Midbrain (tissue), 1 donor: ENCODE measurements around the gene DSG3.

Experiments used
- DNase-seq: peaks from one replicate; lab custom pipeline; 2025; lab: John Stamatoyannopoulos, UW

The DSG3 gene, protein sequence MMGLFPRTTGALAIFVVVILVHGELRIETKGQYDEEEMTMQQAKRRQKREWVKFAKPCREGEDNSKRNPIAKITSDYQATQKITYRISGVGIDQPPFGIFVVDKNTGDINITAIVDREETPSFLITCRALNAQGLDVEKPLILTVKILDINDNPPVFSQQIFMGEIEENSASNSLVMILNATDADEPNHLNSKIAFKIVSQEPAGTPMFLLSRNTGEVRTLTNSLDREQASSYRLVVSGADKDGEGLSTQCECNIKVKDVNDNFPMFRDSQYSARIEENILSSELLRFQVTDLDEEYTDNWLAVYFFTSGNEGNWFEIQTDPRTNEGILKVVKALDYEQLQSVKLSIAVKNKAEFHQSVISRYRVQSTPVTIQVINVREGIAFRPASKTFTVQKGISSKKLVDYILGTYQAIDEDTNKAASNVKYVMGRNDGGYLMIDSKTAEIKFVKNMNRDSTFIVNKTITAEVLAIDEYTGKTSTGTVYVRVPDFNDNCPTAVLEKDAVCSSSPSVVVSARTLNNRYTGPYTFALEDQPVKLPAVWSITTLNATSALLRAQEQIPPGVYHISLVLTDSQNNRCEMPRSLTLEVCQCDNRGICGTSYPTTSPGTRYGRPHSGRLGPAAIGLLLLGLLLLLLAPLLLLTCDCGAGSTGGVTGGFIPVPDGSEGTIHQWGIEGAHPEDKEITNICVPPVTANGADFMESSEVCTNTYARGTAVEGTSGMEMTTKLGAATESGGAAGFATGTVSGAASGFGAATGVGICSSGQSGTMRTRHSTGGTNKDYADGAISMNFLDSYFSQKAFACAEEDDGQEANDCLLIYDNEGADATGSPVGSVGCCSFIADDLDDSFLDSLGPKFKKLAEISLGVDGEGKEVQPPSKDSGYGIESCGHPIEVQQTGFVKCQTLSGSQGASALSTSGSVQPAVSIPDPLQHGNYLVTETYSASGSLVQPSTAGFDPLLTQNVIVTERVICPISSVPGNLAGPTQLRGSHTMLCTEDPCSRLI

DNA sequence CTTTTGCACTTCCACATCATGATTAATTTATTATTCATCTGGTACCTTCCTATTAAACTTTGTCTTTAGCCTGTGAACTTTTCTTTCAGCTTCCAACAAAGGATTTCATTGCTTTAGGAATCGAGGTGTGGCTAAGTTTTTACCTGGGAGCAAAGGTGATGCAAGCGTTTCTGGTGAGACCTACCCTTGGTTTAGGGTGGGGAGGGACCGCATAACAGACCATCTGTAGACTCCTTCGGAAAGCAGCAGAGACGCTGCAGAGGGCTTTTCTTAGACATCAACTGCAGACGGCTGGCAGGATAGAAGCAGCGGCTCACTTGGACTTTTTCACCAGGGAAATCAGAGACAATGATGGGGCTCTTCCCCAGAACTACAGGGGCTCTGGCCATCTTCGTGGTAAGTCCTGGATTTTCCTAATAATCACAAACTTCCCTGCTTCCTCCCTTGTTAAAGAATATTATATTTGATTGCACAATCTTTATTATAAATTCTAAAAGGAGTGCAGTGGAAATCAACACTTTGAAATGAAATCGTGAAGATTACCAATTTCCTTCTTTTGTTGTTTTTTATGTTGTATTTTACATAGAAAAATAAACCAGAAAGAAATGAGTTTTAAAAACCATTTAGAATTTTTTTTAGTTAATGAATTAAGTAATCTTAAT lies at the start of gene DSG3:
Gene DSG3, plus strand, starts transcription at position 212 of the 662 bp plus-strand sequence. Its CDS starts 137 bp downstream, at position 349.
- no peak for DNase-seq

DNA sequence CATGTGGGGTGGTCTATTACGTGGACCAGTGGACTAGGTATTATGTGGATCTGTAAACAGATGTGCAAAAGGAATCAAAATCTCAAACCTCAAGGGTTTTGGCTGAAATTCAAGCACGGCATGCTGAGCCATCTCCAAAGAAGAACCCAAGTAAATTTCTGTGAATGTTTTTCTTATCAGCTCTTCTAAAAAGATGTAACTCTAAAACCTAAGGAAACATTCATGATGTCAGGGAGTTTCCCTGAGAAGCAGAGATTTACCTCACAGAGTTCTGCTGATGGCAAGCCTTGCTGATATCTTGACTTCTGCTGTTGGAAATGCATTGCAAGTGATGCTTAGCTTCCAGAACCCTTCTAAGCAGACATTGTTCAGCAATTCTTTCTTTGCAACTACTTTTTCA lies 49.4 kb upstream of the DSG3 start:
- no peak for DNase-seq

DNA sequence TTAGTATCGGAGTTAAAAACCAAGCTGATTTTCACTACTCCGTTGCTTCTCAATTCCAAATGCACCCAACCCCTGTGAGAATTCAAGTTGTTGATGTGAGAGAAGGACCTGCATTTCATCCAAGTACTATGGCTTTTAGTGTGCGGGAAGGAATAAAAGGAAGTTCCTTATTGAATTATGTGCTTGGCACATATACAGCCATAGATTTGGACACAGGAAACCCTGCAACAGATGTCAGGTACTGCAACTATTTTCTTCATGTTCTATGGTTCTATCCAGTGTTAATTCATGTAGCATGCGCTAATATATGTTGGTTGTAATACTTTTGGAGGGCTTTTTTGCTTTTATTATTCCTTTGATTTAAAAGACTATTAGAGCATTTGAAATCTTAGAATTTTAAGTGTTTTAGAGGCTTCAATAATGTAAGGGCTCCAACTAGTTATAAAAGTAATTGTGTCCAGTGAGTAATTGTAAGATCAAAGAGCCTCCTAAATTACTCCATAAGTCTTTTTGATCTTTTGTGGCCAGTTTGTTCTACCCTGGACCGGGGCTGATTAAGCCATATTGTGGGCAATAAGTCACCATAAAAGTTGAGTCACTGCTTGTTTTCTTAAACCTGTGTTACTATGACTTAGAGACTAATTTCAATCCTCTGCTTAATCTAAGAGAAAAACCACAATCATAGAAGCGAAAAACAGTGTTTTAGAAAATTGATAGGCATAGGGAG lies 48.1 kb upstream of the DSG3 start:
- no peak for DNase-seq

DNA sequence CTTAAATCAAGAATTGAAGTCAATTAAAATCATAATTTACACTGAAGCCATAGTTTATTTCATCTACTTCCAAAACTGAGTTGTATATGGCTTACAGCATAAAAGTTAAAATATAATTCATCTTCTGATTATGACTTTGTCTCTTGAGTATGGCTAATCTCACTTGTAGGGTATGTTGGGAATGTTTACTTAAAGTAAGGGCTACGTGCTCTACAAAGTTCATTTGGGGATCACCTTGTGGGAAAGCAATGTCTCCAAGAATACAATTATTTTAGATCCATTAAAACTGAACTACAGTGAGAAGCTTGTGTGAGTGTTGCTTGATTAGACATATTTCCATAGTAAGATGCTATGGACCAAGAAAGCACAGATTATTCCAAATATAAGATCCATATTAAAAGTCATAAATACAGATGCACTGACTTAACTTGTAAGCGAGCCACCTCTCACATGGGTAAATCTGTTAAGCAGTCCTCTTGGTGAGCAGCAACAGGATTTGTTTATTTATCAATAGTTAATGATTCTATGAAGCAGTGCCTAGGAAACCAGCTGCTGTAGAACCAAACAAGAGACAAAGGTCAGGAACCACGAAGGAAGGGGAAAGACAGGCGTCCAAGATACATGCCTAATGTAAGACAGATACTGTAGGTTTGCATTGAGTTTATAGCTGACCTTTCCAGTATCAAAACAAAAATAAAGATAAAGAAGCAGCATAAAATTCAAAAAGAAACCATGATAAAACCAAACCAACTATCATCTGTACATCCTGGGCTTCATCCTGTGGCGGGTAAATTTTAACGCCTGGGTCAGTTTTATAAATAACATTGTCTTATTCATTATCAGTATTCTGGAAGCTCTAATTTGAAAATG lies 46.1 kb upstream of the DSG3 start:
- DNase-seq = no peak

DNA sequence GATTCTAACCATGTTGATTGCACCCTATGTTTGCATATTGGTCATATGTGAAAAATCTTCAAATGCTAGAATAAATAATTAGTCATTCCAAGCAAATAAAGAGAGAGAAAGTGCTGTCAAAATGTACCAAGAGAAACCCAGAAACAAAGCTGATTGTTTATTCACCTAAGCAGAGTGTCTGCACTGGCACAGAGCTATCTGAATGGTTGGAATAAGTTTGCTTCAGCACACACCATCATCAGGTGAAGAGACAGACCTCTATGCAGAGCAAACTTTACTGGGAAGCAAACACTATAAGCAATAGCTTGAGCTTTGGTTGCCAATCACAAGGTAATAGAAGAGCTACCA lies 45.5 kb upstream of the DSG3 start:
- no peak for DNase-seq

DNA sequence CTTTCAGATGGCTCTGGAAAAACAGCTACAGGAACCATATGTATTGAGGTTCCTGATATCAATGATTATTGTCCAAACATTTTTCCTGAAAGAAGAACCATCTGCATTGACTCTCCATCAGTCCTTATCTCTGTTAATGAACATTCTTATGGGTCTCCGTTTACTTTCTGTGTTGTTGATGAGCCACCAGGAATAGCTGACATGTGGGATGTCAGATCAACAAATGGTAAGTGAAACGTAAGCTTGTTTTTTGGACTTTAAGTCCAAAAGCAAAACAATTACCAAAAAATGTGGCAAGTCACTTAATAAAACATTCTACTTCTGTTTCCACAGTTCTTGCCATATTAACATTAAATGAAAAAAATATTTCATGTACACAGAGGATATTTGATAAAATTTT lies 44.1 kb upstream of the DSG3 start:
- DNase-seq = no peak

DNA sequence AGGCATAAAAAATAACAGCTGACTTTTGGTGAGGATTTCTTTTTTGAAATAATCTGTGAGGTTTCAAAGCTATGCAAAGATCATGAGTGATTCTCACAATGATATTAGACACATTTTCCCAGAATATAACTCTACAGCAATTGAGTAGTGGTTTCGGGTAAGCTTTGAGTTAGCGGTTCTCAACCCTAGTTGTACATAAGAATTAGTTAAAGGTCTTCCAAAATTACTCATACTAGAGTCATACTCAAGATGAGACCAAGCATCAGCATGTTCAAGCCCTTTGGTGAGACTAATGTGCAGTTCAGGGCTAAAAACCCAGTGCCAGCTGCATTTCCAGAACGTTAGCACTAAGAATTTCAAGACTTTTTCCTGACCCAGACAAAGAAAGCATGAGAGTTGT lies 39.9 kb upstream of the DSG3 start:
- DNase-seq = no peak

DNA sequence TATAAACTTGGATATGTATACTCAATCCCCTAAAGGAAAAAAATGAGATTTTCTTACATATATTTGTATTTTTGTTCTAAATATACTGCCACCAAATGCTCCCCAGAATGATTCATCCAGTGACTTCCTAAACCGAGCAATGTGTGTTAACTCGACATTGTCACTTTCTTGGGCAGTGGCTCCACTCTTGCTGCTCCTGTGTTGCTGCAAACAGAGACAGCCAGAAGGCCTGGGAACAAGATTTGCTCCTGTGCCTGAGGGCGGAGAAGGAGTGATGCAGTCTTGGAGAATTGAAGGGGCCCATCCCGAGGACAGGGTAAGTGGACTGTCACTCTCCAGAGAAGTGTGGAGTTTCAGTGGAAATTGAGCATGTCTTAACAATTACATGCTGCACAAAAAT lies 38.3 kb upstream of the DSG3 start:
- DNase-seq = no peak

DNA sequence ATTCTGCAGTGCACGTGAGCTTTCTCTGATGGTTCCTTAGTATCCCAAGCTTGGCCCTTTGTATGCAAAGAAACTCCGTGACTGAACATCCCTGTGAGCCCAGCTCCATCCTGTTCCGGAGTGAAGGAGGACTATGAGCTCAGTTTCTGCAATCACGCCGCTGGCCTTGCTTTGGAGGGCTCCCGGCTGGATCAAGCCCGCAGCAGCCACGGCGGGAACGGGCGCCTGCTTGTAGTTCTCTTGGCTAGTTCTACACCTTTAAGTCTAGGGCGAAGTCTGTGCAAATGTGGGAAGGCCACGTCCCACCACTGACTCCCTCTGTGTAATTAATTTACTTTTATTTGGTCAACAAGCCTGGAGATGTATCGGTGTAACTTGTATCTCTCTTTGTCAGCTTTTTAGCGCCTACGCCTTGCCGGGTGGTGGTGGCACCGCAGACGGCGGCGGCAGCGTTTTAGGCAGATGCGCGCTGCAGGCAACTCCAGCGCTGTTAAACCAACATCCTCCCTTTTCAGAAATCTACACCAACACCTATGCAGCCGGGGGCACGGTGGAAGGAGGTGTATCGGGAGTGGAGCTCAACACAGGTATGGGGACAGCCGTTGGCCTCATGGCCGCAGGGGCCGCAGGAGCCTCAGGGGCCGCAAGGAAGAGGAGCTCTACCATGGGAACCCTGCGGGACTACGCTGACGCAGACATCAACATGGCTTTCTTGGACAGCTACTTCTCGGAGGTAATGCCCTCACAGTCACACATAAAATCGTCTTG lies 36.6 kb upstream of the DSG3 start:
- DNase-seq = no peak

DNA sequence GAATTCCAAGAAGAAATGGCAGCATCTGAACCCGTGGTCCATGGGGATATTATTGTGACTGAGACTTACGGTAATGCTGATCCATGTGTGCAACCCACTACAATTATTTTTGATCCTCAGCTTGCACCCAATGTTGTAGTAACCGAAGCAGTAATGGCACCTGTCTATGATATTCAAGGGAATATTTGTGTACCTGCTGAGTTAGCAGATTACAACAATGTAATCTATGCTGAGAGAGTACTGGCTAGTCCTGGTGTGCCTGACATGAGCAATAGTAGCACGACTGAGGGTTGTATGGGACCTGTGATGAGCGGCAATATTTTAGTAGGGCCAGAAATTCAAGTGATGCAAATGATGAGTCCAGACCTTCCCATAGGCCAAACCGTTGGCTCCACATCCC lies 34.4 kb upstream of the DSG3 start:
- no peak for DNase-seq

DNA sequence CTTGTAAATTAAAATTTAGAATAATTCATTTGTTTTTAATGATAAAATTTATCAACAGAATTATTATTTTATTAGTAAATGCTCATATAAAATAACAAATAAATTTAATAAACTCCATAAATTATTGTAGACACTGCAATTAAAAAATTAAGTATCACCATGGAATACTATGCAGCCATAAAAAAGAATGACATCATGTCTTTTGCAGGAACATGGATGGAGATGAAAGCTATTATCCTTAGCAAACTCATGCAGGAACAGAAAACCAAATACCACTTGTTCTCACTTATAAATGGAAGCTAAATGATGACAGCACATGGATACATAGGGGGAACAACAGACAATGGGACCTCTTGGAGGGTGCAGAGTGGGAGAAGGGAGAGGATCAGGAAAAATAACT lies 29.7 kb upstream of the DSG3 start:
- DNase-seq = no peak

DNA sequence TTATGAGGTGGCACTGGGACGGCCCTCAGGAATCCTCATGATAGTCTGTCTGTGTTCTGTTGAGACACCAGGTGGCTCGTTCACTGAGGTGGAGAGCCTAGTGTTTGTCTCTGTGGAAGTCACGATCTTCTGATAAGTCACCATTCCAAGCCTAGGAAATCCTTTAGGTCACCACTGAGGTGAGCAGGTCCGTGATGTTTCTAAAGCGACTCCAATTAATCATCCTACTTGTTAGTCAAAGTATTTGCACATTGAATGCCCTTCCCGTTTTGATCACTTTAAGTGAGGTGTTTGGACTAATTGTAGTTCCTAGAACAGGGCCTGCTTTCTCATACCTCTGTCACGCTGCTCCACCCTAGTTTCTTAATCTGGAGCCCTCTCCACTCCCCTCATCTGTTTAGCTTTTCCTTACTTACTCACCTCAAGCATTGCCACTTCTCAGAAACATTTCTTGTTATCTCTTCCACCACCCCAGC lies 28.0 kb upstream of the DSG3 start:
- DNase-seq = no peak

DNA sequence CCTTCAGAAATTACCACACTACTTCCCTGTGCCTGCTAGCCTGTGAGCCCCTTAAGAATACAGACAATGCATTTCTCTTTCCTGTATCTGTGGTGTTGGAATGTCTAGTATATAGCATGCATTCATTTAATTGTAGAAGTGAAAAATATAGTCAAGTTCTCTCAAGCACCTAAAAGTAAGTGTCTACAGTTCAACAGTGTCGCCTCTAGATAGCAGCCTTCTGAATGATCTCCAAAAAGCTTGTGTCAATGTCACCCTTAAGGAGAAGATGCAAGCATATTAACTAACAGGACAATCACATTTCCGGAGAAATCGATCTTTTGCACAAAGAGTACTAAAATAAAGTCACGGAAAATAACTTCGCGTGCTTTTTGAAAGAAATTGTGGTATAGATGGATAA lies 27.5 kb upstream of the DSG3 start:
- DNase-seq = no peak

DNA sequence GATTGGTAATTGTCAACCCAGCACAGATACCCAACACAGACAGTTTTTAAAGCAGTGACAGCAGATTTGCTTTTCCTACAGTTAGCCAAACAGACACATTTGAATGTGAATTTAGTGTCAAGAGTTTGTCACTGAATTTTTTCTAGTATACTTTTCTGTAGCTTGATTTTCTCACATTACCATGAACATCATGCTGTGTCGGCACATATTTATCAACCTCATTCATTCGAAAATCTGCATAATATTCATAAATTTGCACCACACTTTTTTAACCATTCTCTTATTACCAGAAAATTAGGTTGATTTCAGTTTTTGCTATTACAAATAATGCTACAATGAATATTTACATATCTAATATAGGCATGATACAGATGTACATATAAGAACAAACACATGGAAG lies 27.0 kb upstream of the DSG3 start:
- DNase-seq = no peak

DNA sequence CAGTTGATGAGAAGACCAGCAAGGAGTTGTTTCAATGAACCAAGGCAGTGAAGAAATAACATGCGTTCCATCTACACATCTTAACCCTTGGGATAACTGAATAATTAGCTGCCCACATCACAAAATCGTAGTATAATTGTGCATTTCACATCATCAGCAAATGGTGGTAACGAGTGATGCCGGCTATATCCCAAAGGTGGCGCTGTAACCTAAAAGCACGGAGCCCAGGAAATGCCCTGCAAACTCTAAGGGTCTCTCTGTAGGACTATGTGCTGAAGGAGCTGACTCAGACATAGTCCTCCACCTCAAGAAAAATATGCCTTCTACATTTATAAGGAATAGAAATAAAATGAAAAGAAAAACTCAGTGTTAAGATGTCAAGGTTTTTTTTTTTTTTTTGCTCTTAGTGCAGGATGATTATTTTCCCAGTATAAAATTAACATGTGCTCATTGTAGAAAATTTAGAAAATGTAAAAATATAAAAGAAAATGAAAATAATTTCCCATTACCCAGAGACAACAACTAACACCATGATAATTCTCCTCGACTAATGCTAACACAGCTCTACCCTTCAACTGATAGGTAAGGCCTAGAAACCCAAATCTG lies 23.1 kb upstream of the DSG3 start:
- no peak for DNase-seq

DNA sequence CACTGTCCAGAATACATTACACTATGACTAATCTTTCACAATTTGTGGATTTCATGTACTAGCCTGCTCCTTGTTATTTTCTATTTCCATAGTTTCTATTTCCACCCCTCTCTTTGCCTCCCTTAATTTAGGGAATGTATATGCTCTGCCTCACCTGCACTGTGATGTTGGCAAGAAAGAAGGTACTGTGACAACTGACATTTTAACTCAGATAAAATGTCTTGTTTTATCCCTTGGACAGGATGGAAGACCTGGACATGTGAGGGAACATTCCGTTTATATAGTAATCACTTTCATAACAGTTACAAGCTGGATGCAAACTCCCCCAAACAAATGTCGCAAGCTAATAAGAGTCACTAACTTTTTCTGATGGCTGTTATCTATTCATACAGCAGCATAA lies 21.5 kb upstream of the DSG3 start:
- DNase-seq = no peak

DNA sequence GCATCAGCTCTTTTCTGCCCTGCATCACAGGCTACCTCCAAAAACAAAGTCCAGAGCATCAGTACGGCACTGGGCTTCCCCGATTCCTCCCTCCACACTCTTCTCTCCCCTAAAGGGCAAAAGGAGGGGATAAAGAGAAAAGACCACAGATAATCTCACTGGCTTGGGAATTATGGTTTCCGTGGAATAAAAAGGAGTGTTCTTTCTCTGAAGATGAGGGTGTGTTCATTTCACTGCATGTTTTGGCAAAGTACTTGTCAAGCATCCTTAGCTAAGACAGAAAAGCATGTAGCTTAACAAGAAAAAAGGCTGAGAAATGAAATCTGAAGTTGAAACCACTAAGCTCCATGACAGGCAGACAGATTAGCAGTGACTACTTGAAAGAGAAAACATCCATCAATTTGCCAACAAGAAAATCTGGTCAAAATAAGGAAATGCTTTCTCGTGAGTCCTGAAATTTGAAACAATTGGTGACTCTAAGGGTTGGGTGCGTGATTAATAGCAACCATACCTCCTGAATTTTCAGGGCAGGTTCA lies 20.6 kb upstream of the DSG3 start:
- DNase-seq = no peak

DNA sequence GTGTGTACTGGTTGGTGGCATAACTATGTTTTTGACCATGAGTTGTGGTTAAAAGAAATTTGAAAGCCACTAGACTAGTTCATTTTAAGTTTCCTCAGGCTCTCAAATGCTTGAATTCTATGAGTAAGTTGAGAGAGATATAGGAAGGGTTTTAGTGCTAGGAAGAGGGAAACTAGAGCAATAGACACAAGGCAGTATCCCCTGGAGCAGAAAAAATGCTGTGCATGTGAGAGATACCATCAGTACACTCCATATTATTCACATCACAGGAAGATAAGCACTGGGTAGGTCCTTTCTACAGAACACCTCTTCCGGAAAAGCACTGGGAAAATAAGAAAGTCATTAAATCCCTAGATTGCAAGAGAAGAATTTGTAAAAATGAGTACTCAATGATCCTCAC lies 19.3 kb upstream of the DSG3 start:
- no peak for DNase-seq

DNA sequence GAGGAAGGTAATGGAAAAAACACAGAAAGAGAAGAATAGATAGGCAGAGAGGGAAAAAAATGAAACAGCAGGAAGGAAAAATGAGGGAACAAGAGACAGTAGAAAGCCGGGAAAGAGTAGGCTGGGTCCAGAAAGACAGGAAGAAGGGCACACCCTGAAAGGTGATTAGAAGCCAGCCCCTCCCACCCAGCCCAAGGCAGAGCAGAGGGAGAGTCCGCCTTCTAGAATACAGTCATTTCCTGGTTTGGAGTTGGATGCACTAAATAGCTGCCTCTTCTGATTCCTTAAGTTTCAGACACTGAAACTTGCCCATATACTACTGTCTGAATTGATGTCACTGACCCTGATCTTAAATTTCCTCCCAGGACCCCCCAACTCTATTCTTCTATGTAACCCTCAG lies 17.9 kb upstream of the DSG3 start:
- no peak for DNase-seq
